HepG2 (cell line): ENCODE data around the gene SLC41A1. TPM values are rescaled to one million over a fixed set of nuclear protein-coding genes. Genes with fewer than 3 reads are reported as not detected.

Experiments used
- ATAC-seq: fragments of 200-7000 bp; cut with Tn5 transposase; 3 replicates; pipeline ENCODE4 v1.9.1; 2020; ENCODE audit warnings: mild to moderate bottlenecking, moderate library complexity
- BruUV-seq: library from RNA; stranded (reverse); fragments of 400-500 nt; replicated peaks from 2 replicates; lab custom pipeline; 2021; lab: Mats Ljungman, UMichigan
- CTCF ChIA-PET: fragments of 300-600 bp; formaldehyde crosslinking; extraction: SDS; loops from one replicate; lab custom pipeline; 2021; ENCODE audit warnings: low total read pairs, inconsistent platforms, low intra/inter-chr PET ratio; lab: Yijun Ruan, JAX
- POLR2A ChIA-PET: fragments of 350-600 bp; sonication (Branson Sonifier 250); formaldehyde crosslinking; loops from one replicate; lab custom pipeline; 2020; ENCODE audit warnings: antibody characterized with exemption, inconsistent platforms; lab: Yijun Ruan, JAX
- DNase-seq: peaks from one replicate; pipeline ENCODE4 v3.0.0-alpha.2; 2015; ENCODE audit warnings: low spot score
- FAIRE-seq: peaks from 3 replicates; lab custom pipeline; 2011; peaks lifted over from hg19 to GRCh38; lab: Jason Lieb, UNC
- H2AFZ ChIP-seq: one replicate; pipeline ENCODE4 v1.6.1; 2011; ENCODE audit warnings: low read length, inconsistent platforms
- H3K27ac ChIP-seq: fragments of 300-600 bp; 3 replicates; pipeline ENCODE4 v1.8.0; 2011; ENCODE audit warnings: mixed run types, mild to moderate bottlenecking, mixed read lengths, low read length, inconsistent platforms; ENCODE audit not compliant: insufficient read depth; ENCODE audit errors: extremely low read length
- H3K27me3 ChIP-seq, 2 experiments: fragments of 200-600 bp in 1 of 2; 2 replicates in 1 of 2; 3 replicates in 1 of 2; pipeline versions ENCODE4 v1.6.0 to v1.8.0; 2011; ENCODE audit warnings: low read length in 2 of 2, mild to moderate bottlenecking in 2 of 2, moderate library complexity in 2 of 2, inconsistent platforms in 1 of 2; ENCODE audit not compliant: insufficient read depth in 2 of 2, control insufficient read depth in 1 of 2
- H3K36me3 ChIP-seq, 2 experiments: fragments of 200-600 bp in 1 of 2; replicated peaks in 1 of 2; 2 replicates in 1 of 2; 3 replicates in 1 of 2; pipeline versions ENCODE4 v1.5.1 to v1.8.0; 2011; ENCODE audit warnings: low read length in 2 of 2, inconsistent platforms in 1 of 2; ENCODE audit not compliant: insufficient read depth in 2 of 2, control insufficient read depth in 1 of 2
- H3K4me1 ChIP-seq: 2 replicates; pipeline ENCODE4 v1.5.1; 2012; ENCODE audit warnings: low read length, inconsistent platforms; ENCODE audit not compliant: insufficient read depth
- H3K4me2 ChIP-seq: 2 replicates; pipeline ENCODE4 v1.6.0; 2011; ENCODE audit warnings: low read depth, low read length, inconsistent platforms
- H3K4me3 ChIP-seq, 3 experiments: fragments of 200-600 bp in 1 of 3; sonication (generic), shearing (Covaris generic) in 1 of 3; replicated peaks in 1 of 3; 2 replicates each; pipeline ENCODE4 v1.5.1; 2011 to 2016; ENCODE audit warnings: low read length in 3 of 3, inconsistent platforms in 2 of 3, low read depth in 2 of 3, mild to moderate bottlenecking in 2 of 3, control low read depth in 1 of 3, mixed read lengths in 1 of 3; ENCODE audit not compliant: insufficient read depth in 1 of 3
- H3K79me2 ChIP-seq: one replicate; pipeline ENCODE4 v1.6.1; 2011; ENCODE audit warnings: low read length, inconsistent platforms; ENCODE audit not compliant: insufficient read depth
- H3K9ac ChIP-seq: 2 replicates; pipeline ENCODE4 v1.6.0; 2011; ENCODE audit warnings: mild to moderate bottlenecking, low read depth, low read length, inconsistent platforms; ENCODE audit not compliant: insufficient read depth
- H3K9me3 ChIP-seq: 2 replicates; pipeline ENCODE4 v1.5.1; 2012; ENCODE audit warnings: mild to moderate bottlenecking, low read length
- H4K20me1 ChIP-seq: 2 replicates; pipeline ENCODE4 v1.6.0; 2011; ENCODE audit warnings: inconsistent platforms, mild to moderate bottlenecking, low read length, moderate library complexity; ENCODE audit not compliant: insufficient read depth
- ARNTL ChIP-seq: sonication (generic); formaldehyde crosslinking; IDR thresholded peaks from 2 replicates; pipeline ENCODE4 v1.4.0; 2020; ENCODE audit warnings: mild to moderate bottlenecking, missing genetic modification reagents
- ELF4 ChIP-seq: sonication (generic); formaldehyde crosslinking; IDR thresholded peaks from 2 replicates; pipeline ENCODE4 v1.5.0; 2020; ENCODE audit warnings: missing genetic modification reagents, mild to moderate bottlenecking, moderate library complexity, borderline replicate concordance
- MBD4 ChIP-seq: IDR thresholded peaks from 2 replicates; pipeline ENCODE4 v1.6.1; 2012; ENCODE audit warnings: low read length, inconsistent platforms, borderline replicate concordance
- MED8 ChIP-seq: sonication (generic); formaldehyde crosslinking; IDR thresholded peaks from 2 replicates; pipeline ENCODE4 v1.8.1; 2023; ENCODE audit warnings: mild to moderate bottlenecking, missing genetic modification reagents; ENCODE audit not compliant: insufficient replicate concordance
- MYNN ChIP-seq: sonication (generic); formaldehyde crosslinking; IDR thresholded peaks from 2 replicates; pipeline ENCODE4 v1.4.0; 2020; ENCODE audit warnings: mild to moderate bottlenecking, low read depth, missing genetic modification reagents
- PAX8 ChIP-seq: sonication (generic); formaldehyde crosslinking; IDR thresholded peaks from 2 replicates; pipeline ENCODE4 v1.8.0; 2022; ENCODE audit warnings: mild to moderate bottlenecking, missing genetic modification reagents, borderline replicate concordance
- RARG ChIP-seq: sonication (generic); formaldehyde crosslinking; IDR thresholded peaks from 2 replicates; pipeline ENCODE4 v1.4.0; 2020; ENCODE audit warnings: low read depth, mild to moderate bottlenecking, missing genetic modification reagents
- TCF7 ChIP-seq: sonication (generic); IDR thresholded peaks from 2 replicates; pipeline ENCODE4 v1.6.1; 2016; ENCODE audit warnings: antibody characterized with exemption, low read depth
- ZBTB21 ChIP-seq: sonication (generic); formaldehyde crosslinking; IDR thresholded peaks from 2 replicates; pipeline ENCODE4 v1.4.0; 2020; ENCODE audit warnings: missing genetic modification reagents
- ZBTB44 ChIP-seq: sonication (generic); formaldehyde crosslinking; IDR thresholded peaks from 2 replicates; pipeline ENCODE4 v1.4.0; 2020; ENCODE audit warnings: missing genetic modification reagents
- WGBS: methylation state at CpG from one replicate; pipeline ENCODE4 v1.1.6; 2017; ENCODE audit warnings: low lambda C conversion rate; 5-methylcytosine and 5-hydroxymethylcytosine counted together
- in situ Hi-C: cut with HindIII; loops from 2 replicates; pipeline ENCODE4 v1.10.0; 2017; ENCODE audit warnings: low pct_unique_long_range_greater_than_20kb; ENCODE audit not compliant: extremely low pct_ligation_motif_present
- intact Hi-C: fragments of 100-400 bp; cut with micrococcal nuclease; formaldehyde crosslinking; loops from one replicate; pipeline ENCODE4 v1.10.0; 2022; ENCODE audit not compliant: unreplicated experiment
- polyA plus RNA-seq, 8 experiments: library from polyadenylated mRNA; depleted of rRNA in 3 of 8; stranded (reverse) in 7 of 8; unstranded in 1 of 8; fragments of >200 nt; fragmentation: Illumina TruSeq in 4 of 8; extraction: Trizol in 4 of 8; gene quantifications; 2 replicates each; pipeline versions ENCODE4 v1.2.1 to v1.2.3, GENCODE V29; 2011 to 2016; ENCODE audit warnings: low read depth in 4 of 8, missing spikeins in 1 of 8, mixed read lengths in 1 of 8; ENCODE audit not compliant: insufficient read depth in 1 of 8
- total RNA-seq, 5 experiments: library from RNA; depleted of rRNA; stranded (reverse); fragments of >200 nt; fragmentation: Illumina TruSeq; extraction: Trizol; gene quantifications; 2 replicates each; pipeline ENCODE4 v1.2.3, GENCODE V29; 2016; ENCODE audit warnings: low read depth in 1 of 5

SLC41A1 gene
- total and polyA plus RNA-seq, 2 of the 13 experiments (the other 11 are each of a cell fraction or from before 2014, with no cell fraction given), result 2.2 to 4.6 TPM

- Histone ChIP-seq H3K9me3 (no peaks in the 10 kb centered on the region), H3K4me3 (no peak overlapping the region), H3K36me3 (no peaks in the 10 kb centered on the region), H3K4me2 (no peak overlapping the region), H4K20me1 (no peaks in the 10 kb centered on the region), H2AFZ (no peak overlapping the region), H3K4me1 (no peaks in the 10 kb centered on the region), H3K27ac (no peak overlapping the region), H3K79me2 (no peaks in the 10 kb centered on the region), H3K9ac (no peak overlapping the region), H3K27me3 (peaks cover 0 to 4% of the 10 kb centered on the region in 2 experiments; a peak in 2 of 5 replicates)
- intact Hi-C loops, result no loop called here
- no TSS peak for BruUV-seq
- no peak for DNase-seq
- 3% methylated on average over 4 of the region's 4 CpGs for WGBS
- CTCF ChIA-PET, result no interaction called here
- no peak for FAIRE-seq
- in situ Hi-C loops, result no loop called here
- ATAC-seq, result no peak
- POLR2A ChIA-PET, result no interaction called here
- no peak for TF ChIP-seq MYNN (CRISPR knock-in tag)
- no peak for TF ChIP-seq MED8 (CRISPR knock-in tag)
- TF ChIP-seq ELF4 (CRISPR knock-in tag), result no peak
- TF ChIP-seq MBD4, result no peak
- no peak for TF ChIP-seq RARG (CRISPR knock-in tag)
- no peak for TF ChIP-seq PAX8 (CRISPR knock-in tag)
- TF ChIP-seq ZBTB21 (CRISPR knock-in tag), result no peak
- no peak for TF ChIP-seq ARNTL (CRISPR knock-in tag)
- no peak for TF ChIP-seq ZBTB44 (CRISPR knock-in tag)
- TF ChIP-seq TCF7, result no peak
Measured at GRCh38 chr1:205851993-205852392, 39.0 kb upstream of the SLC41A1 start.
